HEK293 (cell line): ENCODE data around the gene RNF224.
A peak's percentile ranks its signal among the peaks of the same experiment; 100 is the strongest.

Experiments used
- EGR2 ChIP-seq: fragments of 450-650 bp; formaldehyde crosslinking; IDR thresholded peaks from 2 replicates; pipeline ENCODE4 v1.5.1; 2016; ENCODE audit warnings: low read depth, missing biosample characterization, missing genetic modification characterization
- KLF10 ChIP-seq: fragments of 450-650 bp; IDR thresholded peaks from 2 replicates; pipeline ENCODE4 v1.5.1; 2018; ENCODE audit warnings: missing biosample characterization, mild to moderate bottlenecking, missing genetic modification characterization
- REPIN1 ChIP-seq: fragments of 450-650 bp; formaldehyde crosslinking; IDR thresholded peaks from 2 replicates; pipeline ENCODE4 v1.5.1; 2017; ENCODE audit warnings: missing biosample characterization, missing genetic modification characterization, low read depth
- SCRT1 ChIP-seq: fragments of 450-650 bp; formaldehyde crosslinking; IDR thresholded peaks from 2 replicates; pipeline ENCODE4 v1.5.1; 2016; ENCODE audit warnings: missing biosample characterization, missing genetic modification characterization, borderline replicate concordance
- SCRT2 ChIP-seq: fragments of 450-650 bp; formaldehyde crosslinking; IDR thresholded peaks from 2 replicates; pipeline ENCODE4 v1.5.1; 2016; ENCODE audit warnings: missing biosample characterization, missing genetic modification characterization
- ZBTB17 ChIP-seq: fragments of 450-650 bp; formaldehyde crosslinking; IDR thresholded peaks from 2 replicates; pipeline ENCODE4 v1.5.1; 2016; ENCODE audit warnings: missing biosample characterization, missing genetic modification characterization
- ZBTB48 ChIP-seq: fragments of 450-650 bp; formaldehyde crosslinking; IDR thresholded peaks from 2 replicates; pipeline ENCODE4 v1.5.1; 2016; ENCODE audit warnings: missing biosample characterization, missing genetic modification characterization
- ZIC2 ChIP-seq: fragments of 450-650 bp; formaldehyde crosslinking; IDR thresholded peaks from 2 replicates; pipeline ENCODE4 v1.5.1; 2016; ENCODE audit warnings: missing biosample characterization, missing genetic modification characterization
- ZNF112 ChIP-seq: fragments of 450-650 bp; formaldehyde crosslinking; IDR thresholded peaks from 2 replicates; pipeline ENCODE4 v1.5.0; 2017; ENCODE audit warnings: missing biosample characterization, missing genetic modification characterization
- ZNF138 ChIP-seq: fragments of 450-650 bp; formaldehyde crosslinking; IDR thresholded peaks from 2 replicates; pipeline ENCODE4 v1.5.1; 2016; ENCODE audit warnings: missing biosample characterization, missing genetic modification characterization, borderline replicate concordance
- ZNF24 ChIP-seq: fragments of 450-650 bp; formaldehyde crosslinking; IDR thresholded peaks from 2 replicates; pipeline ENCODE4 v1.5.1; 2016; ENCODE audit warnings: missing biosample characterization, missing genetic modification characterization
- ZNF324 ChIP-seq: fragments of 450-650 bp; formaldehyde crosslinking; IDR thresholded peaks from 2 replicates; pipeline ENCODE4 v1.5.1; 2016; ENCODE audit warnings: missing biosample characterization, missing genetic modification characterization
- ZNF423 ChIP-seq: fragments of 450-650 bp; formaldehyde crosslinking; IDR thresholded peaks from 2 replicates; pipeline ENCODE4 v1.5.1; 2016; ENCODE audit warnings: missing biosample characterization, missing genetic modification characterization
- ZNF530 ChIP-seq: fragments of 450-650 bp; formaldehyde crosslinking; IDR thresholded peaks from 2 replicates; pipeline ENCODE4 v1.5.1; 2016; ENCODE audit warnings: low read depth, missing biosample characterization, missing genetic modification characterization
- ZNF561 ChIP-seq: fragments of 450-650 bp; IDR thresholded peaks from 2 replicates; pipeline ENCODE4 v1.5.1; 2018; ENCODE audit warnings: missing biosample characterization, missing genetic modification characterization, borderline replicate concordance
- ZNF600 ChIP-seq: fragments of 450-650 bp; formaldehyde crosslinking; IDR thresholded peaks from 2 replicates; pipeline ENCODE4 v1.5.1; 2016; ENCODE audit warnings: missing biosample characterization, missing genetic modification characterization
- ZNF664 ChIP-seq: fragments of 450-650 bp; formaldehyde crosslinking; IDR thresholded peaks from 2 replicates; pipeline ENCODE4 v1.5.1; 2016; ENCODE audit warnings: missing biosample characterization, missing genetic modification characterization
- ZNF707 ChIP-seq: fragments of 450-650 bp; formaldehyde crosslinking; IDR thresholded peaks from 2 replicates; pipeline ENCODE4 v1.5.1; 2016; ENCODE audit warnings: missing biosample characterization, missing genetic modification characterization
- ZNF76 ChIP-seq: fragments of 450-650 bp; formaldehyde crosslinking; IDR thresholded peaks from 2 replicates; pipeline ENCODE4; 2016; ENCODE audit warnings: low read depth, missing biosample characterization, missing genetic modification characterization, borderline replicate concordance
- ZNF785 ChIP-seq: fragments of 450-650 bp; formaldehyde crosslinking; IDR thresholded peaks from 2 replicates; pipeline ENCODE4 v1.5.1; 2016; ENCODE audit warnings: missing biosample characterization, missing genetic modification characterization
- TF ChIP-seq, protein P1 (sequence below): fragments of 450-650 bp; formaldehyde crosslinking; IDR thresholded peaks from 2 replicates; pipeline ENCODE4 v1.5.1; 2016; ENCODE audit warnings: missing biosample characterization, missing genetic modification characterization, low read depth
- TF ChIP-seq, protein P2 (sequence below): fragments of 450-650 bp; formaldehyde crosslinking; IDR thresholded peaks from 2 replicates; pipeline ENCODE4 v1.5.1; 2016; ENCODE audit warnings: missing biosample characterization, missing genetic modification characterization
- TF ChIP-seq, protein P3 (sequence below): fragments of 450-650 bp; IDR thresholded peaks from 2 replicates; pipeline ENCODE4 v1.5.1; 2018; ENCODE audit warnings: missing biosample characterization, mild to moderate bottlenecking, missing genetic modification characterization
- TF ChIP-seq, protein P4 (sequence below): fragments of 450-650 bp; formaldehyde crosslinking; IDR thresholded peaks from 2 replicates; pipeline ENCODE4 v1.5.1; 2016; ENCODE audit warnings: missing biosample characterization, missing genetic modification characterization, borderline replicate concordance
- TF ChIP-seq, protein P5 (sequence below): fragments of 450-650 bp; formaldehyde crosslinking; IDR thresholded peaks from 2 replicates; pipeline ENCODE4 v1.5.1; 2016; ENCODE audit warnings: missing biosample characterization, missing genetic modification characterization
- TF ChIP-seq, protein P6 (sequence below): sonication (generic); formaldehyde crosslinking; IDR thresholded peaks from 2 replicates; pipeline ENCODE4 v1.8.1; 2022; ENCODE audit warnings: mild to moderate bottlenecking, moderate library complexity, missing genetic modification reagents

RNF224 gene

DNA sequence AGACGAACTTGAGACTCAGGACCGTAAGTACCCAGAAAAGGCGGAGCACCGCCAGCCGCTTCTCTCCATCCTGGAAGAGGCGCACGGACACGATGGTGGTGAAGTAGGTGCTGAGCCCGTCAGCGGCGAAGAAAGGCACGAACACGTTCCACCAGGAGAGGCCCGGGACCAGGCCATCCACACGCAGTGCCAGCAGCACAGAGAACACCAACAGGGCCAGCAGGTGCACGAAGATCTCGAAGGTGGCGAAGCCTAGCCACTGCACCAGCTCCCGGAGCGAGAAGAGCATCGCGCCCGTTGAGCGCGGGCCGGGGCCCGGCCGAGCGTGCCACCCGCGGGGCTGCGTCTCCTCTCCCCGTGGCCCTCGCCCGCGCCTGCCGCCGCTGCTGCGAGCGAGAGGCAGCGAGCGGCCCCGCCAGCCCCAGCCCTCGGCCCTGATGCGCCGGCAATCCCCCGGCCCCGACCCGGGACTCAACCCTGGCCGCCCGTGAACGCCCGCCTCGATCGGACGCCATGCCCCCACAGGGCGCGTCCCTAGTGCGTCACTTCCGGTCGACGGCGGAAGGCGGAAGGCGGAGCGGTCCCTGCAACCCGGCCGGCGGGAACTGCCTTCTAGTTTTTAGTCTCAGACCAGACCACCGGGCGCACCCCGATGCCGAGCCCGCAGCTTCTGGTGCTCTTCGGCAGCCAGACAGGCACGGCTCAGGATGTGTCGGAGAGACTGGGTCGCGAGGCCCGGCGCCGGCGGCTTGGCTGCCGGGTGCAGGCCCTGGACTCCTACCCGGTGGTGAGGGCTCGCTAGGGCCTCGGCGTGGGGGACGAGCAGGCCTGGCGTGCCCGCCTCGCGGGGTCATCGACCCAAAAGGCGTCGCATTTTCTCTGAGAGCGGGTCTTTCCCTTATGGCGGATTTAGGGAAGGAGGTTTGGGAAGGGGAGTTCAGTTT, 21.9 kb upstream of the RNF224 start, which contains the start of the genes NDOR1 and TMEM203 (continued):
- TF ChIP-seq ZNF112 (tag by site-specific recombination) = no peak
- TF ChIP-seq, protein P1, sequence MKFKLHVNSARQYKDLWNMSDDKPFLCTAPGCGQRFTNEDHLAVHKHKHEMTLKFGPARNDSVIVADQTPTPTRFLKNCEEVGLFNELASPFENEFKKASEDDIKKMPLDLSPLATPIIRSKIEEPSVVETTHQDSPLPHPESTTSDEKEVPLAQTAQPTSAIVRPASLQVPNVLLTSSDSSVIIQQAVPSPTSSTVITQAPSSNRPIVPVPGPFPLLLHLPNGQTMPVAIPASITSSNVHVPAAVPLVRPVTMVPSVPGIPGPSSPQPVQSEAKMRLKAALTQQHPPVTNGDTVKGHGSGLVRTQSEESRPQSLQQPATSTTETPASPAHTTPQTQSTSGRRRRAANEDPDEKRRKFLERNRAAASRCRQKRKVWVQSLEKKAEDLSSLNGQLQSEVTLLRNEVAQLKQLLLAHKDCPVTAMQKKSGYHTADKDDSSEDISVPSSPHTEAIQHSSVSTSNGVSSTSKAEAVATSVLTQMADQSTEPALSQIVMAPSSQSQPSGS (tag by site-specific recombination) = no peak
- TF ChIP-seq, protein P2, sequence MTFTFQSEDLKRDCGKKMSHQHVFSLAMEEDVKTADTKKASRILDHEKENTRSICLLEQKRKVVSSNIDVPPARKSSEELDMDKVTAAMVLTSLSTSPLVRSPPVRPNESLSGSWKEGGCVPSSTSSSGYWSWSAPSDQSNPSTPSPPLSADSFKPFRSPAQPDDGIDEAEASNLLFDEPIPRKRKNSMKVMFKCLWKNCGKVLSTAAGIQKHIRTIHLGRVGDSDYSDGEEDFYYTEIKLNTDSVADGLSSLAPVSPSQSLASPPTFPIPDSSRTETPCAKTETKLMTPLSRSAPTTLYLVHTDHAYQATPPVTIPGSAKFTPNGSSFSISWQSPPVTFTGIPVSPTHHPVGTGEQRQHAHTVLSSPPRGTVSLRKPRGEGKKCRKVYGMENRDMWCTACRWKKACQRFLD (tag by site-specific recombination) = peak; percentile 96
- TF ChIP-seq, protein P3, sequence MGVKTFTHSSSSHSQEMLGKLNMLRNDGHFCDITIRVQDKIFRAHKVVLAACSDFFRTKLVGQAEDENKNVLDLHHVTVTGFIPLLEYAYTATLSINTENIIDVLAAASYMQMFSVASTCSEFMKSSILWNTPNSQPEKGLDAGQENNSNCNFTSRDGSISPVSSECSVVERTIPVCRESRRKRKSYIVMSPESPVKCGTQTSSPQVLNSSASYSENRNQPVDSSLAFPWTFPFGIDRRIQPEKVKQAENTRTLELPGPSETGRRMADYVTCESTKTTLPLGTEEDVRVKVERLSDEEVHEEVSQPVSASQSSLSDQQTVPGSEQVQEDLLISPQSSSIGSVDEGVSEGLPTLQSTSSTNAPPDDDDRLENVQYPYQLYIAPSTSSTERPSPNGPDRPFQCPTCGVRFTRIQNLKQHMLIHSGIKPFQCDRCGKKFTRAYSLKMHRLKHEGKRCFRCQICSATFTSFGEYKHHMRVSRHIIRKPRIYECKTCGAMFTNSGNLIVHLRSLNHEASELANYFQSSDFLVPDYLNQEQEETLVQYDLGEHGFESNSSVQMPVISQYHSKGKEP (tag by site-specific recombination) = peak; percentile 36; the same call in 1 of the 2 replicates
- peak; percentile 77 for TF ChIP-seq ZBTB17 (tag by site-specific recombination)
- TF ChIP-seq, protein P4, sequence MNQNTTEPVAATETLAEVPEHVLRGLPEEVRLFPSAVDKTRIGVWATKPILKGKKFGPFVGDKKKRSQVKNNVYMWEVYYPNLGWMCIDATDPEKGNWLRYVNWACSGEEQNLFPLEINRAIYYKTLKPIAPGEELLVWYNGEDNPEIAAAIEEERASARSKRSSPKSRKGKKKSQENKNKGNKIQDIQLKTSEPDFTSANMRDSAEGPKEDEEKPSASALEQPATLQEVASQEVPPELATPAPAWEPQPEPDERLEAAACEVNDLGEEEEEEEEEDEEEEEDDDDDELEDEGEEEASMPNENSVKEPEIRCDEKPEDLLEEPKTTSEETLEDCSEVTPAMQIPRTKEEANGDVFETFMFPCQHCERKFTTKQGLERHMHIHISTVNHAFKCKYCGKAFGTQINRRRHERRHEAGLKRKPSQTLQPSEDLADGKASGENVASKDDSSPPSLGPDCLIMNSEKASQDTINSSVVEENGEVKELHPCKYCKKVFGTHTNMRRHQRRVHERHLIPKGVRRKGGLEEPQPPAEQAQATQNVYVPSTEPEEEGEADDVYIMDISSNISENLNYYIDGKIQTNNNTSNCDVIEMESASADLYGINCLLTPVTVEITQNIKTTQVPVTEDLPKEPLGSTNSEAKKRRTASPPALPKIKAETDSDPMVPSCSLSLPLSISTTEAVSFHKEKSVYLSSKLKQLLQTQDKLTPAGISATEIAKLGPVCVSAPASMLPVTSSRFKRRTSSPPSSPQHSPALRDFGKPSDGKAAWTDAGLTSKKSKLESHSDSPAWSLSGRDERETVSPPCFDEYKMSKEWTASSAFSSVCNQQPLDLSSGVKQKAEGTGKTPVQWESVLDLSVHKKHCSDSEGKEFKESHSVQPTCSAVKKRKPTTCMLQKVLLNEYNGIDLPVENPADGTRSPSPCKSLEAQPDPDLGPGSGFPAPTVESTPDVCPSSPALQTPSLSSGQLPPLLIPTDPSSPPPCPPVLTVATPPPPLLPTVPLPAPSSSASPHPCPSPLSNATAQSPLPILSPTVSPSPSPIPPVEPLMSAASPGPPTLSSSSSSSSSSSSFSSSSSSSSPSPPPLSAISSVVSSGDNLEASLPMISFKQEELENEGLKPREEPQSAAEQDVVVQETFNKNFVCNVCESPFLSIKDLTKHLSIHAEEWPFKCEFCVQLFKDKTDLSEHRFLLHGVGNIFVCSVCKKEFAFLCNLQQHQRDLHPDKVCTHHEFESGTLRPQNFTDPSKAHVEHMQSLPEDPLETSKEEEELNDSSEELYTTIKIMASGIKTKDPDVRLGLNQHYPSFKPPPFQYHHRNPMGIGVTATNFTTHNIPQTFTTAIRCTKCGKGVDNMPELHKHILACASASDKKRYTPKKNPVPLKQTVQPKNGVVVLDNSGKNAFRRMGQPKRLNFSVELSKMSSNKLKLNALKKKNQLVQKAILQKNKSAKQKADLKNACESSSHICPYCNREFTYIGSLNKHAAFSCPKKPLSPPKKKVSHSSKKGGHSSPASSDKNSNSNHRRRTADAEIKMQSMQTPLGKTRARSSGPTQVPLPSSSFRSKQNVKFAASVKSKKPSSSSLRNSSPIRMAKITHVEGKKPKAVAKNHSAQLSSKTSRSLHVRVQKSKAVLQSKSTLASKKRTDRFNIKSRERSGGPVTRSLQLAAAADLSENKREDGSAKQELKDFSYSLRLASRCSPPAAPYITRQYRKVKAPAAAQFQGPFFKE (tag by site-specific recombination) = no peak
- peak; percentile 71 for TF ChIP-seq ZNF600 (tag by site-specific recombination)
- no peak for TF ChIP-seq ZNF664 (tag by site-specific recombination)
- TF ChIP-seq ZNF707 (tag by site-specific recombination) = no peak
- no peak for TF ChIP-seq ZNF423 (tag by site-specific recombination)
- TF ChIP-seq, protein P5, sequence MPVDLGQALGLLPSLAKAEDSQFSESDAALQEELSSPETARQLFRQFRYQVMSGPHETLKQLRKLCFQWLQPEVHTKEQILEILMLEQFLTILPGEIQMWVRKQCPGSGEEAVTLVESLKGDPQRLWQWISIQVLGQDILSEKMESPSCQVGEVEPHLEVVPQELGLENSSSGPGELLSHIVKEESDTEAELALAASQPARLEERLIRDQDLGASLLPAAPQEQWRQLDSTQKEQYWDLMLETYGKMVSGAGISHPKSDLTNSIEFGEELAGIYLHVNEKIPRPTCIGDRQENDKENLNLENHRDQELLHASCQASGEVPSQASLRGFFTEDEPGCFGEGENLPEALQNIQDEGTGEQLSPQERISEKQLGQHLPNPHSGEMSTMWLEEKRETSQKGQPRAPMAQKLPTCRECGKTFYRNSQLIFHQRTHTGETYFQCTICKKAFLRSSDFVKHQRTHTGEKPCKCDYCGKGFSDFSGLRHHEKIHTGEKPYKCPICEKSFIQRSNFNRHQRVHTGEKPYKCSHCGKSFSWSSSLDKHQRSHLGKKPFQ (tag by site-specific recombination) = no peak
- 0 out of 2 replicates have a peak, but pooled peaks have one; percentile 42 for TF ChIP-seq ZNF24 (tag by site-specific recombination)
- TF ChIP-seq ZNF530 (tag by site-specific recombination) = no peak
- no peak for TF ChIP-seq ZNF138 (tag by site-specific recombination)
- TF ChIP-seq, protein P6, sequence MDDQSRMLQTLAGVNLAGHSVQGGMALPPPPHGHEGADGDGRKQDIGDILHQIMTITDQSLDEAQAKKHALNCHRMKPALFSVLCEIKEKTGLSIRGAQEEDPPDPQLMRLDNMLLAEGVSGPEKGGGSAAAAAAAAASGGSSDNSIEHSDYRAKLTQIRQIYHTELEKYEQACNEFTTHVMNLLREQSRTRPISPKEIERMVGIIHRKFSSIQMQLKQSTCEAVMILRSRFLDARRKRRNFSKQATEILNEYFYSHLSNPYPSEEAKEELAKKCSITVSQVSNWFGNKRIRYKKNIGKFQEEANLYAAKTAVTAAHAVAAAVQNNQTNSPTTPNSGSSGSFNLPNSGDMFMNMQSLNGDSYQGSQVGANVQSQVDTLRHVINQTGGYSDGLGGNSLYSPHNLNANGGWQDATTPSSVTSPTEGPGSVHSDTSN = peak; percentile 97
- no peak for TF ChIP-seq SCRT2 (tag by site-specific recombination)
- TF ChIP-seq KLF10 = peak; percentile 72; the same call in 1 of the 2 replicates
- no peak for TF ChIP-seq ZNF324 (tag by site-specific recombination)
- TF ChIP-seq ZNF76 = peak; percentile 62; the same call in 1 of the 2 replicates
- peak; percentile 24; the same call in 1 of the 2 replicates for TF ChIP-seq ZBTB48
- peak; percentile 86 for TF ChIP-seq ZNF561 (tag by site-specific recombination)
- no peak for TF ChIP-seq ZIC2
- TF ChIP-seq REPIN1 = no peak
- TF ChIP-seq ZNF785 (tag by site-specific recombination) = no peak
- TF ChIP-seq SCRT1 = no peak
- no peak for TF ChIP-seq EGR2 (tag by site-specific recombination)
